ENCODE data around the gene HS3ST3A1. TPM values are rescaled to one million over a fixed set of nuclear protein-coding genes. Genes with fewer than 3 reads are reported as not detected.

Gene HS3ST3A1
- total RNA-seq, 1 donor from 2014 or later: 0.16 TPM

- H3K9me3 ChIP-seq (replicated peaks): peaks cover 7% of the 10 kb centered on the region
- H3K27me3 ChIP-seq (ENCODE audit: low read depth): no peaks in the 10 kb centered on the region
- H3K36me3 ChIP-seq: no peaks in the 10 kb centered on the region
- no peak for TF ChIP-seq CTCF (IDR thresholded peaks at IDR 0.05; ENCODE audit: borderline replicate concordance)
- H3K27ac ChIP-seq (replicated peaks): no peak overlapping the region
- H3K4me3 ChIP-seq: no peak overlapping the region
- intact Hi-C loops (cut with micrococcal nuclease): no loop called here
- no peak for DNase-seq
- no peaks in the 10 kb centered on the region for H3K4me1 ChIP-seq
Observed at GRCh38 chr17:13562271-13562800, 39.4 kb downstream of the HS3ST3A1 start.

GRCh38 chr17:13561606-13562270 is 40.0 kb downstream of the HS3ST3A1 start:
- Histone ChIP-seq H3K36me3 (no peaks in the 10 kb centered on the region), H3K9me3 (replicated peaks) (peaks cover 1% of the 10 kb centered on the region), H3K27ac (replicated peaks) (no peak overlapping the region), H3K4me1 (no peaks in the 10 kb centered on the region), H3K4me3 (no peak overlapping the region), H3K27me3 (ENCODE audit: low read depth) (no peaks in the 10 kb centered on the region)
- intact Hi-C loops (cut with micrococcal nuclease): no loop called here
- DNase-seq: no peak
- no peak for TF ChIP-seq CTCF (IDR thresholded peaks at IDR 0.05; ENCODE audit: borderline replicate concordance)

- no peaks in the 10 kb centered on the region for H3K36me3 ChIP-seq
- intact Hi-C loops (cut with micrococcal nuclease): no loop called here
- no peak overlapping the region for H3K27ac ChIP-seq (replicated peaks)
- H3K9me3 ChIP-seq (replicated peaks): no peaks in the 10 kb centered on the region
- TF ChIP-seq CTCF (IDR thresholded peaks at IDR 0.05; ENCODE audit: borderline replicate concordance): no peak
- H3K27me3 ChIP-seq (ENCODE audit: low read depth): no peaks in the 10 kb centered on the region
- no peaks in the 10 kb centered on the region for H3K4me1 ChIP-seq
- DNase-seq: no peak
- no peak overlapping the region for H3K4me3 ChIP-seq
Observed at GRCh38 chr17:13560935-13561334, 40.8 kb downstream of the HS3ST3A1 start.

- no peak for TF ChIP-seq CTCF (IDR thresholded peaks at IDR 0.05; ENCODE audit: borderline replicate concordance)
- intact Hi-C loops (cut with micrococcal nuclease): no loop called here
- Histone ChIP-seq H3K36me3 (no peaks in the 10 kb centered on the region), H3K9me3 (replicated peaks) (no peaks in the 10 kb centered on the region), H3K27ac (replicated peaks) (no peak overlapping the region), H3K4me1 (no peaks in the 10 kb centered on the region), H3K4me3 (no peak overlapping the region), H3K27me3 (ENCODE audit: low read depth) (no peaks in the 10 kb centered on the region)
- no peak for DNase-seq
Observed at GRCh38 chr17:13558588-13558987, 43.1 kb downstream of the HS3ST3A1 start.

- no peak overlapping the region for H3K4me3 ChIP-seq
- H3K9me3 ChIP-seq (replicated peaks): no peaks in the 10 kb centered on the region
- TF ChIP-seq CTCF (IDR thresholded peaks at IDR 0.05; ENCODE audit: borderline replicate concordance): no peak
Observed at GRCh38 chr17:13557077-13557476, 44.7 kb downstream of the HS3ST3A1 start.

More at GRCh38 chr17:13557077-13557476, 44.7 kb downstream of the HS3ST3A1 start:
- Histone ChIP-seq H3K27me3 (ENCODE audit: low read depth) (no peaks in the 10 kb centered on the region), H3K27ac (replicated peaks) (no peak overlapping the region), H3K36me3 (no peaks in the 10 kb centered on the region), H3K4me1 (no peaks in the 10 kb centered on the region)
- intact Hi-C loops (cut with micrococcal nuclease): no loop called here
- DNase-seq: no peak

Data from left ventricle myocardium inferior (tissue), 1 donor.